A673 (cell line): ENCODE data around the gene RCBTB2.

Source experiments
- CTCF ChIP-seq: fragments of 300-800, 200-600 bp; sonication (generic); conservative IDR thresholded peaks from 2 replicates; pipeline ENCODE4 v1.5.1; 2017; ENCODE audit warnings: low read depth, mild to moderate bottlenecking, antibody characterized with exemption, low read length, moderate library complexity, mixed read lengths
- EZH2 ChIP-seq: fragments of 200-600 bp; sonication (generic); IDR thresholded peaks from 2 replicates; pipeline ENCODE4 v1.6.1; 2017; ENCODE audit warnings: borderline replicate concordance, low read depth, mild to moderate bottlenecking, mixed read lengths, antibody characterized with exemption, low read length; ENCODE audit not compliant: poor library complexity, severe bottlenecking

- TF ChIP-seq CTCF (no peak), EZH2 (no peak)
Measured at GRCh38 chr13:48570216-48570828, 37.4 kb upstream of the RCBTB2 start.
